Suprapubic skin (tissue), 4 donors: Measurements from ENCODE around the gene FCGR1A.
"Not testable (repeated sequence)": the region's sequence is repeated elsewhere in the genome, so short reads cannot be mapped to it uniquely, and the experiment has no call there.

Source experiments
- EP300 ChIP-seq: sonication (generic); formaldehyde crosslinking; IDR thresholded peaks from one replicate; pipeline ENCODE4 v1.6.1; 2017; ENCODE audit warnings: antibody characterized with exemption
- POLR2A ChIP-seq, 2 donors: fragments of 450-650 bp; IDR thresholded peaks; one replicate each; pipeline ENCODE4 v1.6.1; 2017; ENCODE audit warnings: antibody characterized with exemption in 2 of 2, mild to moderate bottlenecking in 2 of 2, moderate library complexity in 2 of 2
- POLR2AphosphoS5 ChIP-seq, 3 donors: sonication (generic); formaldehyde crosslinking; IDR thresholded peaks; one replicate each; pipeline ENCODE4 v1.6.1; 2017; ENCODE audit warnings: antibody characterized with exemption in 3 of 3
- TF ChIP-seq, protein P1 (sequence below), 2 donors: fragments of 200-600 bp in 1 of 2; fragments of 450-650 bp in 1 of 2; sonication (generic) in 1 of 2; IDR thresholded peaks; one replicate each; pipeline ENCODE4 v1.5.1; 2016 to 2019; ENCODE audit warnings: antibody characterized with exemption in 2 of 2, mild to moderate bottlenecking in 1 of 2, moderate library complexity in 1 of 2

DNA sequence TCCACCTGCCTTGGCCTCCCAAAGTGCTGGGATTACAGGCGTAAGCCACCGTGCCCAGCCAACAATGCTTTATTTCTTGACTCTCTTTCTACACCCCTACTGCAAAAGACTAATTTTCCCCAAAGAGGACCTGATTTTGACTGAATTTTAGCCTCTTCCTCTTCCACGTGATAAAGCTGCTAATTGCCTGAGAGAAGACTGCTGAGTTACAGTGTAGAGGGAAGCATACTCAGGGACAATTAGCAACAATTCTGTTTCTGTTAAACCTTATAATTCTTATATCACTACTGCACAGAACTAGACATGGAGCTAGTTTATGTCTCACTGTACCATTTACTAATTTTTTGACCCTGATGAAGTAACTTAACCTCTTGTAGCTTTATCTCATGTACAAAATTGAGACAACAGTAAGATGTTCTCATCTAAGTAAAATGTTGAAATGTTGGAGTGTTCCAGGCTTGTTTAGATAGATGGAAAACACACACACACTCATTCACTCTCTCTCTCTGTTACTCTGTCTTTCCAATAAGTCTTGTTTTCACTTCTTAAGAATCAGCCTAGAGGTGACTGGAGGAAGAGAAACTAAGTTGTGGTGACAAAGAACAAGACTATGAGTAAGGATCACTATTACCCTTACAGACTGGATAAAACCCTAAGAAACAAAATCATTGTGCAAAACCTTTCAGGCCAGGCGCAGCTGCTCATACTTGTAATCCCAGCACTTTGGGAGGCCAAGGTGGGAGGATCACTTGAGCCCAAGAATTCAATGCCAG is 10.7 kb upstream of the FCGR1A start:
- TF ChIP-seq POLR2A (IDR thresholded peaks at IDR 0.05); POLR2AphosphoS5 (IDR thresholded peaks at IDR 0.05); EP300: not testable (repeated sequence)
- TF ChIP-seq, protein P1, sequence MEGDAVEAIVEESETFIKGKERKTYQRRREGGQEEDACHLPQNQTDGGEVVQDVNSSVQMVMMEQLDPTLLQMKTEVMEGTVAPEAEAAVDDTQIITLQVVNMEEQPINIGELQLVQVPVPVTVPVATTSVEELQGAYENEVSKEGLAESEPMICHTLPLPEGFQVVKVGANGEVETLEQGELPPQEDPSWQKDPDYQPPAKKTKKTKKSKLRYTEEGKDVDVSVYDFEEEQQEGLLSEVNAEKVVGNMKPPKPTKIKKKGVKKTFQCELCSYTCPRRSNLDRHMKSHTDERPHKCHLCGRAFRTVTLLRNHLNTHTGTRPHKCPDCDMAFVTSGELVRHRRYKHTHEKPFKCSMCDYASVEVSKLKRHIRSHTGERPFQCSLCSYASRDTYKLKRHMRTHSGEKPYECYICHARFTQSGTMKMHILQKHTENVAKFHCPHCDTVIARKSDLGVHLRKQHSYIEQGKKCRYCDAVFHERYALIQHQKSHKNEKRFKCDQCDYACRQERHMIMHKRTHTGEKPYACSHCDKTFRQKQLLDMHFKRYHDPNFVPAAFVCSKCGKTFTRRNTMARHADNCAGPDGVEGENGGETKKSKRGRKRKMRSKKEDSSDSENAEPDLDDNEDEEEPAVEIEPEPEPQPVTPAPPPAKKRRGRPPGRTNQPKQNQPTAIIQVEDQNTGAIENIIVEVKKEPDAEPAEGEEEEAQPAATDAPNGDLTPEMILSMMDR (IDR thresholded peaks at IDR 0.05) = not testable (repeated sequence)
